NCI-H2029 (cell line): Measurements from ENCODE around the gene VAV1.

Experiments used
- DNase-seq: peaks from one replicate; lab custom pipeline; 2025; lab: John Stamatoyannopoulos, UW

VAV1 gene

GRCh38 chr19:6894313-6894712, 121.8 kb downstream of the VAV1 start:
- DNase-seq: no peak

- no peak for DNase-seq
These were observed 130.9 kb downstream of the VAV1 start for GRCh38 chr19:6903446-6903845.

- no peak for DNase-seq
These were observed 134.1 kb downstream of the VAV1 start for GRCh38 chr19:6906559-6907060.
